ENCODE measurements around the gene MTMR6.

Gene MTMR6

GRCh38 chr13:25207291-25207810, 79.9 kb downstream of the MTMR6 start:
- peaks cover 0 to 4% of the 10 kb centered on the region in 2 donors for H3K27me3 ChIP-seq (ENCODE audit: control insufficient read depth in 2 of 2, insufficient read depth in 2 of 2, low read length in 2 of 2)
- H3K4me3 ChIP-seq (ENCODE audit: low read length in 2 of 2) = no peak overlapping the region
- no peaks in the 10 kb centered on the region for H3K9me3 ChIP-seq (ENCODE audit: control insufficient read depth in 2 of 2, low read length in 2 of 2)
- no peak overlapping the region for H3K9ac ChIP-seq (ENCODE audit: low read depth in 1 of 2, low read length in 2 of 2)
- H3K27ac ChIP-seq (ENCODE audit: low read depth in 2 of 2, low read length in 2 of 2) = no peak overlapping the region
- no peaks in the 10 kb centered on the region for H3K4me1 ChIP-seq (ENCODE audit: control insufficient read depth in 2 of 2, insufficient read depth in 2 of 2, low read length in 2 of 2)
- H3K36me3 ChIP-seq (ENCODE audit: control insufficient read depth in 2 of 2, insufficient read depth in 2 of 2, low read length in 2 of 2) = no peaks in the 10 kb centered on the region

- peaks cover 0 to 4% of the 10 kb centered on the region in 2 donors for H3K27me3 ChIP-seq (ENCODE audit: control insufficient read depth in 2 of 2, insufficient read depth in 2 of 2, low read length in 2 of 2)
- no peak overlapping the region for H3K9ac ChIP-seq (ENCODE audit: low read depth in 1 of 2, low read length in 2 of 2)
- H3K4me3 ChIP-seq (ENCODE audit: low read length in 2 of 2) = no peak overlapping the region
- no peaks in the 10 kb centered on the region for H3K4me1 ChIP-seq (ENCODE audit: control insufficient read depth in 2 of 2, insufficient read depth in 2 of 2, low read length in 2 of 2)
- no peaks in the 10 kb centered on the region for H3K36me3 ChIP-seq (ENCODE audit: control insufficient read depth in 2 of 2, insufficient read depth in 2 of 2, low read length in 2 of 2)
- H3K27ac ChIP-seq (ENCODE audit: low read depth in 2 of 2, low read length in 2 of 2) = no peak overlapping the region
- H3K9me3 ChIP-seq (ENCODE audit: control insufficient read depth in 2 of 2, low read length in 2 of 2) = no peaks in the 10 kb centered on the region
Measured at GRCh38 chr13:25204863-25205262, 82.4 kb downstream of the MTMR6 start.

GRCh38 chr13:25203127-25203740, 84.1 kb downstream of the MTMR6 start:
- H3K9me3 ChIP-seq (ENCODE audit: control insufficient read depth in 2 of 2, low read length in 2 of 2) = no peaks in the 10 kb centered on the region
- H3K36me3 ChIP-seq (ENCODE audit: control insufficient read depth in 2 of 2, insufficient read depth in 2 of 2, low read length in 2 of 2) = no peaks in the 10 kb centered on the region
- H3K4me1 ChIP-seq (ENCODE audit: control insufficient read depth in 2 of 2, insufficient read depth in 2 of 2, low read length in 2 of 2) = no peaks in the 10 kb centered on the region
- no peak overlapping the region for H3K27ac ChIP-seq (ENCODE audit: low read depth in 2 of 2, low read length in 2 of 2)
- H3K27me3 ChIP-seq (ENCODE audit: control insufficient read depth in 2 of 2, insufficient read depth in 2 of 2, low read length in 2 of 2) = peaks cover 0 to 4% of the 10 kb centered on the region in 2 donors
- no peak overlapping the region for H3K4me3 ChIP-seq (ENCODE audit: low read length in 2 of 2)
- no peak overlapping the region for H3K9ac ChIP-seq (ENCODE audit: low read depth in 1 of 2, low read length in 2 of 2)

GRCh38 chr13:25200783-25201182, 86.5 kb downstream of the MTMR6 start:
- Histone ChIP-seq H3K27ac (ENCODE audit: low read depth in 2 of 2, low read length in 2 of 2) (no peak overlapping the region), H3K9me3 (ENCODE audit: control insufficient read depth in 2 of 2, low read length in 2 of 2) (no peaks in the 10 kb centered on the region), H3K4me1 (ENCODE audit: control insufficient read depth in 2 of 2, insufficient read depth in 2 of 2, low read length in 2 of 2) (no peaks in the 10 kb centered on the region), H3K4me3 (ENCODE audit: low read length in 2 of 2) (no peak overlapping the region), H3K9ac (ENCODE audit: low read depth in 1 of 2, low read length in 2 of 2) (no peak overlapping the region), H3K27me3 (ENCODE audit: control insufficient read depth in 2 of 2, insufficient read depth in 2 of 2, low read length in 2 of 2) (peaks cover 0 to 4% of the 10 kb centered on the region in 2 donors), H3K36me3 (ENCODE audit: control insufficient read depth in 2 of 2, insufficient read depth in 2 of 2, low read length in 2 of 2) (no peaks in the 10 kb centered on the region)

- H3K9ac ChIP-seq (ENCODE audit: low read depth in 1 of 2, low read length in 2 of 2) = no peak overlapping the region
- H3K27ac ChIP-seq (ENCODE audit: low read depth in 2 of 2, low read length in 2 of 2) = no peak overlapping the region
- H3K4me3 ChIP-seq (ENCODE audit: low read length in 2 of 2) = no peak overlapping the region
- no peaks in the 10 kb centered on the region for H3K4me1 ChIP-seq (ENCODE audit: control insufficient read depth in 2 of 2, insufficient read depth in 2 of 2, low read length in 2 of 2)
- no peaks in the 10 kb centered on the region for H3K36me3 ChIP-seq (ENCODE audit: control insufficient read depth in 2 of 2, insufficient read depth in 2 of 2, low read length in 2 of 2)
- H3K9me3 ChIP-seq (ENCODE audit: control insufficient read depth in 2 of 2, low read length in 2 of 2) = no peaks in the 10 kb centered on the region
- H3K27me3 ChIP-seq (ENCODE audit: control insufficient read depth in 2 of 2, insufficient read depth in 2 of 2, low read length in 2 of 2) = peaks cover 0 to 4% of the 10 kb centered on the region in 2 donors
Measured at GRCh38 chr13:25198647-25199046, 88.6 kb downstream of the MTMR6 start.

- Histone ChIP-seq H3K4me3 (ENCODE audit: low read length in 2 of 2) (no peak overlapping the region), H3K4me1 (ENCODE audit: control insufficient read depth in 2 of 2, insufficient read depth in 2 of 2, low read length in 2 of 2) (no peaks in the 10 kb centered on the region), H3K27ac (ENCODE audit: low read depth in 2 of 2, low read length in 2 of 2) (no peak overlapping the region), H3K36me3 (ENCODE audit: control insufficient read depth in 2 of 2, insufficient read depth in 2 of 2, low read length in 2 of 2) (no peaks in the 10 kb centered on the region), H3K27me3 (ENCODE audit: control insufficient read depth in 2 of 2, insufficient read depth in 2 of 2, low read length in 2 of 2) (no peaks in the 10 kb centered on the region), H3K9me3 (ENCODE audit: control insufficient read depth in 2 of 2, low read length in 2 of 2) (no peaks in the 10 kb centered on the region), H3K9ac (ENCODE audit: low read depth in 1 of 2, low read length in 2 of 2) (no peak overlapping the region)
Measured at GRCh38 chr13:25196971-25197370, 90.3 kb downstream of the MTMR6 start.
